ENCODE results near the gene HIVEP2.

The HIVEP2 gene

GRCh38 chr6:142726616-142727015 lies 218.4 kb downstream of the HIVEP2 start:
- no peak for DNase-seq

- no peak for DNase-seq
Measured at GRCh38 chr6:142725024-142725770, 219.8 kb downstream of the HIVEP2 start.

- no peak for DNase-seq
Measured at GRCh38 chr6:142722841-142723240, 222.1 kb downstream of the HIVEP2 start.

DNA sequence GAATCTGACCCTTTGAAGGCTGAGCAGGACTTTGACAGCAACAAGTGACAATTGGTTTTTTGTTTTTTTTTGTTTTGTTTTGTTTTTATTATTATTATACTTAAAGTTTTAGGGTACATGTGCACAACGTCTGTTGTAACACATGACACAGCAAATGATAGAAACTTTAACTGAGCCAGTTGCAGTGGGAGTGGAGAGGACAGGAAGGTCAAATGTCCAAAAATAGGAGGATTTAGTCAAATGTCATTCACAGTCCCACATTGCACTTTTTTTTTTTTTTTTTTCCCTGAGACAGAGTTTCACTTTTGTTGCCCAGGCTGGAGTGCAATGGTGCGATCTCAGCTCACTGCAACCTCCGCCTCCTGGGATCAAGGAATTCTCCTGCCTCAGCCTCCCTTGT lies 223.0 kb downstream of the HIVEP2 start:
- no peak for DNase-seq

GRCh38 chr6:142721215-142721920 lies 223.6 kb downstream of the HIVEP2 start:
- no peak for DNase-seq

GRCh38 chr6:142718667-142719191 lies 226.2 kb downstream of the HIVEP2 start:
- DNase-seq, result no peak

DNA sequence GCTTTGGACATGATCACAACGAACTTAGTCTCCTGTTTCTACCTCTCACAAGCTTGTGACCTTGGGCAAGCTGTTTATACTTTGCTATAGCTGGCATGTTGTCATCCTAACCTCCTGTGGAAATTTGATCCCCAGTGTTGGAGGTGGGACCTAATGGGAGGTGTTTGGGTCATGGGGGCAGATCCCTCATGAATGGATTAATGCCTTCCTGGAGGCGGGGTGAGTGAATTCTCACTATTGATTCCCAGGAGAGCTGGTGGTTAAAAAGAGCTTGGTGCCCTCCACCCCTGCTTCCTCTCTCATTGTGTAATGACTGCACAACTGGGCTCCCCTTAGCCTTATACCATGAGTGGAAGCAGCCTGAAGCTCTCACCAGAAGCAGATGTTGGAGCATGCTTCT lies 228.9 kb downstream of the HIVEP2 start:
- peak; percentile 2 for DNase-seq

DNA sequence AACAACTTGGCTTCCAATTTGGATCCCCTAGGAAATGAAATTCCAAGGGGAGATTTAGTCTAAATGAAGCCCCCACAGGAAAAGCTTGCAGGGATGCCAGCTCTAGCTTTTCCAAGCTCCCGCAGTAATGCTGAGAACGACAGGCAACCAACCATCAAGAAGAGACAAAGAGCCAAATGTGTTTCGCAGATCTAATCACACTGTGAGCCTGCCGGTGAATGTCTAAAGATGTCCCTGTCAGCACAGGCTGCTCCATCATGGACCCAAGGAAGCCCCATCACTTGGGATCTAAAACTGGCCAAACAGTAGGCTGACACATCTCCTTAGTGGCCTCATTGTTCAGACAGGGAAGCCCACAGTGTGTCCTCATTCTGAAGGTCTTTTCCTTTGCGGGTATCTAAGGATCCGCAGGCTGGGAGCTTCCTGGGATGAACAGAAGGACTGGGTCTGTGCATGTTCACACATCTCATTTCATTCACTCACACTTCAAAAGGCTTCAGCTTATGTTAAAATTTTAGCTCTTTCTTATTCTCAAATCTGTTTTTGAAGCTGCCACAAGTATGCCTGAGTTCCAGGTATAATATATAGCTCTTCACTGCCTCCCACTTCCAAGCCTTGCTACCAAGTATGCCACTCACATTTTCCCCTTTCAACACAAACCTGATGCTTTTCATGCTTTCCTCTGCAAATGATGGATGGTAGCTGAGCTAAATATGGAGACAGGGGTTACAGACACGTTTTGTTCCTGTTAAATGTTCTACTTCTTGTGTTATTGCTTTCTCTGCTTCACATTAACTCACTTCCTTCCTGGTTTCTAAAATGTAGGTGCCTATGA lies 229.8 kb downstream of the HIVEP2 start:
- DNase-seq, result no peak

DNA sequence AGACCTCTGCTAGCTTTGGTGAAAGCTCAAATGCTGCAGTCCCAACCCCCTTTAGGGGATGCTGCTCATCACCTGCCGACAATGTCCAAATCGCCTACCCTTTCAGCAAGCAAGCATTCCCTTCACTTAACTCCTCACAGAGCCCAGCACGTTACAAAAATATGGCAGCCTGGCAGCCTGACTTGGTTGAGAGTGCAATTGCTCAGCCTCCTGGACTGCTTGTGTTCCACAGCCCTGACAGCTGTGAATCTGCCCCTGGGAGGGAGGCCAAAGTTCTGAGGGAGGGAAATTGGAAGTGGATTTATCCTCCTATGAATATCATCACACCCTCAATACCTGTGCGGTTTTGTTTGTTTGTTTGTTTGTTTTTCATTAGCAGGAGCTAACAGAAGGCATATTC lies 231.0 kb downstream of the HIVEP2 start:
- no peak for DNase-seq

- no peak for DNase-seq
Measured at GRCh38 chr6:142712231-142712630, 232.7 kb downstream of the HIVEP2 start.

DNA sequence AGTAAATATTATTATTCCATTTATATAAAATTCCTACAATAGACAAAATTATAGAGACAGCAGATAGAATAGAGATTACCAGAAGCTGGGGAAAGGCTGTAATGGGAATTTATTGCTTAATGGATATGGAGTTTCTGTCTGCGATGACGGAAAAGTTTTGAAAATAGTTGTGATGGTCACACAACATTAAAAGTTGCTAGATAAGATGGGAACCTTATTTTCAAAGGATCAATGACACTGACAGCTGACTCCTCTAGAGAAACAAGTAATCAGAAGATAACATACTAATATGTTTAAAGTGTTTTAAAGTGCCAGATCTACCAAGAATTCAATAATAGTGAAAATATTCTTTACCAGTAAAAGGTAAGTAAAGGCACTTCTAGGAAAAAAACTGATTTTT lies 236.3 kb downstream of the HIVEP2 start:
- DNase-seq, result no peak

DNA sequence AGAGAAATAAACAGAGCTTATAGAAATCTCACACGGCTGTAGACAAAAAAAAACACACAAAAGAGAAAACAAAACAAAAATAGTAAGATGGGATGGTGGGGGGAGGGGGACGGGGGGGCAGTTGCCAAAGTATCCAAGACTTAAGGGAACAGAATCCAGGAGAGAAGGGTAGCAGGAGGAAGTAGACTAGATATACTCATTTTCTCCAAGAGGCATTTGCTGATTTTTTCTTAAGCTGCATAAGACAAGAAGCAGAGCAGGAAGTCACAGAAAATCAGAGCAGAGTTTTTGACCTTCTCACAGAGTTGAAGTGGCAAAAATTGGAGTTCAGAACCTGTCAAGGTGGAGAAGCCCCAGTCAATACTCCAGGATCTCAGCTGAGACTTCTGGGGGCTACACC lies 237.7 kb downstream of the HIVEP2 start:
- DNase-seq, result no peak

GRCh38 chr6:142706210-142706609 lies 238.8 kb downstream of the HIVEP2 start:
- no peak for DNase-seq

GRCh38 chr6:142705054-142705453 lies 239.9 kb downstream of the HIVEP2 start:
- no peak for DNase-seq

GRCh38 chr6:142702501-142703460 lies 242.2 kb downstream of the HIVEP2 start:
- DNase-seq, result no peak
